ENCODE results near the gene DNMBP. TPM values are rescaled to one million over a fixed set of nuclear protein-coding genes. Genes with fewer than 3 reads are reported as not detected.

DNMBP gene
- total and polyA plus RNA-seq, 2 of the 8 experiments (the other 6 are each of a cell fraction or from before 2014, with no cell fraction given) = 19.1 to 26.4 TPM

- TF ChIP-seq, protein P1, sequence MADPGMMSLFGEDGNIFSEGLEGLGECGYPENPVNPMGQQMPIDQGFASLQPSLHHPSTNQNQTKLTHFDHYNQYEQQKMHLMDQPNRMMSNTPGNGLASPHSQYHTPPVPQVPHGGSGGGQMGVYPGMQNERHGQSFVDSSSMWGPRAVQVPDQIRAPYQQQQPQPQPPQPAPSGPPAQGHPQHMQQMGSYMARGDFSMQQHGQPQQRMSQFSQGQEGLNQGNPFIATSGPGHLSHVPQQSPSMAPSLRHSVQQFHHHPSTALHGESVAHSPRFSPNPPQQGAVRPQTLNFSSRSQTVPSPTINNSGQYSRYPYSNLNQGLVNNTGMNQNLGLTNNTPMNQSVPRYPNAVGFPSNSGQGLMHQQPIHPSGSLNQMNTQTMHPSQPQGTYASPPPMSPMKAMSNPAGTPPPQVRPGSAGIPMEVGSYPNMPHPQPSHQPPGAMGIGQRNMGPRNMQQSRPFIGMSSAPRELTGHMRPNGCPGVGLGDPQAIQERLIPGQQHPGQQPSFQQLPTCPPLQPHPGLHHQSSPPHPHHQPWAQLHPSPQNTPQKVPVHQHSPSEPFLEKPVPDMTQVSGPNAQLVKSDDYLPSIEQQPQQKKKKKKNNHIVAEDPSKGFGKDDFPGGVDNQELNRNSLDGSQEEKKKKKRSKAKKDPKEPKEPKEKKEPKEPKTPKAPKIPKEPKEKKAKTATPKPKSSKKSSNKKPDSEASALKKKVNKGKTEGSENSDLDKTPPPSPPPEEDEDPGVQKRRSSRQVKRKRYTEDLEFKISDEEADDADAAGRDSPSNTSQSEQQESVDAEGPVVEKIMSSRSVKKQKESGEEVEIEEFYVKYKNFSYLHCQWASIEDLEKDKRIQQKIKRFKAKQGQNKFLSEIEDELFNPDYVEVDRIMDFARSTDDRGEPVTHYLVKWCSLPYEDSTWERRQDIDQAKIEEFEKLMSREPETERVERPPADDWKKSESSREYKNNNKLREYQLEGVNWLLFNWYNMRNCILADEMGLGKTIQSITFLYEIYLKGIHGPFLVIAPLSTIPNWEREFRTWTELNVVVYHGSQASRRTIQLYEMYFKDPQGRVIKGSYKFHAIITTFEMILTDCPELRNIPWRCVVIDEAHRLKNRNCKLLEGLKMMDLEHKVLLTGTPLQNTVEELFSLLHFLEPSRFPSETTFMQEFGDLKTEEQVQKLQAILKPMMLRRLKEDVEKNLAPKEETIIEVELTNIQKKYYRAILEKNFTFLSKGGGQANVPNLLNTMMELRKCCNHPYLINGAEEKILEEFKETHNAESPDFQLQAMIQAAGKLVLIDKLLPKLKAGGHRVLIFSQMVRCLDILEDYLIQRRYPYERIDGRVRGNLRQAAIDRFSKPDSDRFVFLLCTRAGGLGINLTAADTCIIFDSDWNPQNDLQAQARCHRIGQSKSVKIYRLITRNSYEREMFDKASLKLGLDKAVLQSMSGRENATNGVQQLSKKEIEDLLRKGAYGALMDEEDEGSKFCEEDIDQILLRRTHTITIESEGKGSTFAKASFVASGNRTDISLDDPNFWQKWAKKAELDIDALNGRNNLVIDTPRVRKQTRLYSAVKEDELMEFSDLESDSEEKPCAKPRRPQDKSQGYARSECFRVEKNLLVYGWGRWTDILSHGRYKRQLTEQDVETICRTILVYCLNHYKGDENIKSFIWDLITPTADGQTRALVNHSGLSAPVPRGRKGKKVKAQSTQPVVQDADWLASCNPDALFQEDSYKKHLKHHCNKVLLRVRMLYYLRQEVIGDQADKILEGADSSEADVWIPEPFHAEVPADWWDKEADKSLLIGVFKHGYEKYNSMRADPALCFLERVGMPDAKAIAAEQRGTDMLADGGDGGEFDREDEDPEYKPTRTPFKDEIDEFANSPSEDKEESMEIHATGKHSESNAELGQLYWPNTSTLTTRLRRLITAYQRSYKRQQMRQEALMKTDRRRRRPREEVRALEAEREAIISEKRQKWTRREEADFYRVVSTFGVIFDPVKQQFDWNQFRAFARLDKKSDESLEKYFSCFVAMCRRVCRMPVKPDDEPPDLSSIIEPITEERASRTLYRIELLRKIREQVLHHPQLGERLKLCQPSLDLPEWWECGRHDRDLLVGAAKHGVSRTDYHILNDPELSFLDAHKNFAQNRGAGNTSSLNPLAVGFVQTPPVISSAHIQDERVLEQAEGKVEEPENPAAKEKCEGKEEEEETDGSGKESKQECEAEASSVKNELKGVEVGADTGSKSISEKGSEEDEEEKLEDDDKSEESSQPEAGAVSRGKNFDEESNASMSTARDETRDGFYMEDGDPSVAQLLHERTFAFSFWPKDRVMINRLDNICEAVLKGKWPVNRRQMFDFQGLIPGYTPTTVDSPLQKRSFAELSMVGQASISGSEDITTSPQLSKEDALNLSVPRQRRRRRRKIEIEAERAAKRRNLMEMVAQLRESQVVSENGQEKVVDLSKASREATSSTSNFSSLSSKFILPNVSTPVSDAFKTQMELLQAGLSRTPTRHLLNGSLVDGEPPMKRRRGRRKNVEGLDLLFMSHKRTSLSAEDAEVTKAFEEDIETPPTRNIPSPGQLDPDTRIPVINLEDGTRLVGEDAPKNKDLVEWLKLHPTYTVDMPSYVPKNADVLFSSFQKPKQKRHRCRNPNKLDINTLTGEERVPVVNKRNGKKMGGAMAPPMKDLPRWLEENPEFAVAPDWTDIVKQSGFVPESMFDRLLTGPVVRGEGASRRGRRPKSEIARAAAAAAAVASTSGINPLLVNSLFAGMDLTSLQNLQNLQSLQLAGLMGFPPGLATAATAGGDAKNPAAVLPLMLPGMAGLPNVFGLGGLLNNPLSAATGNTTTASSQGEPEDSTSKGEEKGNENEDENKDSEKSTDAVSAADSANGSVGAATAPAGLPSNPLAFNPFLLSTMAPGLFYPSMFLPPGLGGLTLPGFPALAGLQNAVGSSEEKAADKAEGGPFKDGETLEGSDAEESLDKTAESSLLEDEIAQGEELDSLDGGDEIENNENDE (IDR thresholded peaks at IDR 0.05; ENCODE audit: insufficient replicate concordance, low read length) = no peak
- no peak for TF ChIP-seq NRF1 (IDR thresholded peaks at IDR 0.05; ENCODE audit: low read depth, low read length)
- TF ChIP-seq PHF8 (conservative IDR thresholded peaks at IDR 0.05; ENCODE audit: low read depth, low read length) = no peak
- TF ChIP-seq SP4 (IDR thresholded peaks at IDR 0.05; ENCODE audit: low read length) = no peak
- TF ChIP-seq TAF1 (IDR thresholded peaks at IDR 0.05; ENCODE audit: low read depth, low read length) = no peak
- TF ChIP-seq EGR1 (IDR thresholded peaks at IDR 0.05; ENCODE audit: borderline replicate concordance, low read depth, low read length) = no peak
- no peak for TF ChIP-seq SIX5 (IDR thresholded peaks at IDR 0.05; ENCODE audit: low read depth, low read length)
- TF ChIP-seq JUN (IDR thresholded peaks at IDR 0.05; ENCODE audit: low read depth, low read length) = no peak
- TF ChIP-seq HDAC6 (IDR thresholded peaks at IDR 0.05; ENCODE audit: low read depth, low read length) = no peak
- TF ChIP-seq, protein P2, sequence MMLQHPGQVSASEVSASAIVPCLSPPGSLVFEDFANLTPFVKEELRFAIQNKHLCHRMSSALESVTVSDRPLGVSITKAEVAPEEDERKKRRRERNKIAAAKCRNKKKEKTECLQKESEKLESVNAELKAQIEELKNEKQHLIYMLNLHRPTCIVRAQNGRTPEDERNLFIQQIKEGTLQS (IDR thresholded peaks at IDR 0.05; ENCODE audit: insufficient read depth, low read depth, low read length) = no peak
Measured at GRCh38 chr10:100007231-100008141, 2.3 kb downstream of the DNMBP start (continued).

Data from H1 (cell line).